Measurements from ENCODE around the gene OTOP3.

Gene OTOP3

DNA sequence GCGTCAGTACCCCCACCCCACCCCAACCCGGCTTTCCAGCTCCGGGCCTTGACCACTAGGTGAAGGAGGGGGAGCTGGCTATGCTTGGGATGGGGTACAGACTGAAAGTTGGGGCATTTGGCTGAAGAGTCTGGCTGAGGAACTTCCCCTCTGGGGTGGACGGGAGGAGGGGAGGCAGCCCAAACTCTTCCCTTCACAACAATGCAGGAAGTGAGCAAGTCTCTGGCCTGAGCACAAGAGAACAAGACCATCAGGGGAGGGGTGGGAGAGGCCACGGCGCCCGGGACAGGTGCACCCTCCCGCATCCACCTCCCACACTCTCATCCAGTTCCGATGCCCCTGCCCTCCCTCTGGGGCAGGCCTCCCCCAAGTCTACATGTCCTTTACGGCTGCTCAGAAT lies 18.3 kb upstream of the OTOP3 start:
- no peak for DNase-seq (ENCODE audit: low read depth)

DNA sequence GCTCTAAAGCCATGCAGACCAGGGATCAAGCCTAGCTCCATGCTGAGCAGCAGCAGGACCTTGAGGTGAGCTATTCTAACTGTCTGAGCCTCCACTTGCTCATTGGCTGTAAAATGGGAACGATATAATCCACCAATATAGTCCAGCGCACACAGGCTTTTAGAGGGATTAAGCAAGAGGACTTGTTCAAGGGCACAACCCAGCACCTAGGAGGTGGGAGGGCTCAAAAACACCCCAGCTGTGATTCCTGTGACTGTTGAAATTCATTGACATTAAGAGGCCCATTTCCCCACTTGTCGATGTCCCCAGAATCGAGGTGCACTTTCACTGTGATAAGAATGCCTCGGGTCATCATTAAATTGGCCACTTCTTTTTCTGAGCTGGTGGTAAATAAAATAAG lies 16.8 kb upstream of the OTOP3 start:
- no peak for DNase-seq (ENCODE audit: low read depth)

DNA sequence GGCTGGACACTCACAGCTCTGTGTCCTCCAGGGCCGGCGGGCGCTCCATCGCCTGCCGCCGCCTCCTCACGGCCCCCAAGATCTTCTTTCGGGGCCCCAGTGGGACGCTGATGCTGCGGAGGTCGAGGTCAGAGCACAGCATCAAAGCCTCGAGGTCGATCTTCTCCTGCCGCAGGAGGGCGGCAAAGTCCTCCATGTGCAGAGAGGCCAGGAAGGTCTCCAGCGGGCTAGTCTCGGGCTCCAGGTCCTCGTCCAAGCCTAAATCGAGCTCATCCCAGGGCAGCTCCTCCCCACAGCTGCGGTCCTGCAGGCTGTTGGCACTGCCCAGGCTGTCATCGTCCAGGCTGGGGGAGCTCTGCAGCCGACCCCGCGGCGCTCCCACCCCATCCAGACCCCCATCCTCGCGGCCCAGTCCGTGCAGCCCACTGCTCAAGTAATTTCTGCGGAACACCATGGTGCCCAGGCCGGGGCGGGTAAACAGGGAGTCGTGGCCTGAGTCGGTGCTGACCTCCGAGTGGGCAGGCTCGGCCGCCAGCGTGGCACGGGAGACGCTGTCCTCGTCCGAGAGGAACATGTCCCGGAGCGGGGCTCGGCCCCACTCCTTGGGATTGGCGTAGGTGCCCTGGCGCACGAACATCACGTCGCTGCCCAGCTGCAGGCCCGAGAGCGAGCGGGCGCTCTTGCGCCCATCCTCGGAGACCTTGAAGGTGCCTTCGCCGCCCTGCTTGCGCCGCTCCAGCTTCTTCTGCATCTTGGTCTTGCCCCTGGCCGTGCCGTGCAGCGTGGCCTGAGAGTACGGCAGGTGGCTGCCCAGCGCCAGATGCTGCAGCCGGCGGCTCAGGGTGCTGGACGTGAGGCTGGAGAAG lies 16.0 kb upstream of the OTOP3 start:
- DNase-seq (ENCODE audit: low read depth) = no peak

- DNase-seq (ENCODE audit: low read depth) = no peak
These were observed 15.4 kb upstream of the OTOP3 start for GRCh38 chr17:74920306-74920620.

DNA sequence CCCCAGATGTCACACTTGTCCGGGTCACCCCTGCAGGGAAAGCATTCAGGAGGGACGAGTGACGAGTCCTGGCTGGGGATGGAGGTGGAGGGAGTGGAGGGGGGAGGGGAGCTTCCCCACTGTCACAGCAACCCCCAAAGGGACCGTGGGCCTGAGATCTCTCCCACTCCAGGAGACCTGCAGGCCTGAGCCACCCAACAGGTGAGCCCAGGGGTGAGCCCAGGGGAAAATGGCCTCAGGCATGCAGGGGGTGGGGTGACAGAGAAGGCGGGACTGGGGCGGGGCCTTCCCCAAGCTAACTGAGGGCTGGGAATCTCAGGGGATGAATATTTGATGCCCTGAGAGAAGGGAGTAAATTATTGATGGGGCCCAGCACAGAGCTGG lies 15.1 kb upstream of the OTOP3 start:
- no peak for DNase-seq (ENCODE audit: low read depth)

DNA sequence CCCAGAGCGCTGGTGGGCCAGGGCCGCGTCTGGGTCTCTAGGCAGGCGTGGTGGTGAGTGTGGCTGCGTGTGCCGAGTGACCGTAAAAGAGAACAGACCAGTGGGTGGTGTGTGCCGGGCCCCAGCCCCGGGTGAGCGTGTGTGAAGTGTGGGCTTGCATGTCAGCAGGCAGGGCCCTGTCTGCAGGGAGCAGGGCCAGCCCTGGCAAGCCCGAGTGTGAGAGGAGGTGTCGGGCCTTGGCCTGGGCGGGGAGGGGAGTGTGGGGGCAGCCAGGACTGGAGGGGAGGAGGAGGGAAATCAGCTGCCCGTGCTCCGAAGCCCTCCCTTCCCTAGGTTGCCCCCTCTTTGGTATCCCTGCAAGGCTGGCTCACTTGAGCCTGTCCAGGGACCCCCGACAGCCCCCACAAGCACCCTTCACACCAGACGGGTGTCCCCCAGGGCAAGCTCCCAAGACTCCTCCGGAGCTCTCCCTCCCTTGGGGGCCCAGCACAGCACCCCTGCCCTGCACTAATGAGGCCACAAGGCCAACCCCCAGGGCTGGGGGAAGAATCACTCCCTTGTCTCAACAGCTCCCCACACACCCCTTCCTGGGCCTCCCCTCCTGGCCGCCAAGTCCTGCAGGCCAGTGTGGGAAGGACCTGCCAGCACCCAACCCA lies 14.5 kb upstream of the OTOP3 start:
- DNase-seq (ENCODE audit: low read depth) = no peak

DNA sequence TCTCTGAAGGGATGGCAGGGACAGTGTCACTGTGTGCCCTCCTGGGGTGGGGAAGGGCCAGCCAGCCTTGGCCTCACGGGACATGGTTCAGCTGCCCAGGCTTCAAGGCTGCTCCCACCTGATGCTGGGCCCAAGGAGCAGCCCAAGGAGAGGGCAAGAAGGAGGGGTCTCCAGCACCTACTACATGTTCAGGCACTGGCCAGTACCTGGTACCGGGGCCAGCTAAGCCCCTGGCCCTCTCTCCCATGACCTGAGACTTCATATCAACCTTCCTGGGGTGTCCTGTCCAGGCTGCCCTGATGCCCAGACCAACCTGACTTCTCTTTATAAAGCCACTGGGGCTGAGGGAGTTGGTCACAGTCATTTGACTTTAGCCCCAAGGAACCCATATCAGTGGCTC lies 13.9 kb upstream of the OTOP3 start:
- DNase-seq (ENCODE audit: low read depth) = no peak

- DNase-seq (ENCODE audit: low read depth) = no peak
These were observed 13.5 kb upstream of the OTOP3 start for GRCh38 chr17:74922172-74922571.

DNA sequence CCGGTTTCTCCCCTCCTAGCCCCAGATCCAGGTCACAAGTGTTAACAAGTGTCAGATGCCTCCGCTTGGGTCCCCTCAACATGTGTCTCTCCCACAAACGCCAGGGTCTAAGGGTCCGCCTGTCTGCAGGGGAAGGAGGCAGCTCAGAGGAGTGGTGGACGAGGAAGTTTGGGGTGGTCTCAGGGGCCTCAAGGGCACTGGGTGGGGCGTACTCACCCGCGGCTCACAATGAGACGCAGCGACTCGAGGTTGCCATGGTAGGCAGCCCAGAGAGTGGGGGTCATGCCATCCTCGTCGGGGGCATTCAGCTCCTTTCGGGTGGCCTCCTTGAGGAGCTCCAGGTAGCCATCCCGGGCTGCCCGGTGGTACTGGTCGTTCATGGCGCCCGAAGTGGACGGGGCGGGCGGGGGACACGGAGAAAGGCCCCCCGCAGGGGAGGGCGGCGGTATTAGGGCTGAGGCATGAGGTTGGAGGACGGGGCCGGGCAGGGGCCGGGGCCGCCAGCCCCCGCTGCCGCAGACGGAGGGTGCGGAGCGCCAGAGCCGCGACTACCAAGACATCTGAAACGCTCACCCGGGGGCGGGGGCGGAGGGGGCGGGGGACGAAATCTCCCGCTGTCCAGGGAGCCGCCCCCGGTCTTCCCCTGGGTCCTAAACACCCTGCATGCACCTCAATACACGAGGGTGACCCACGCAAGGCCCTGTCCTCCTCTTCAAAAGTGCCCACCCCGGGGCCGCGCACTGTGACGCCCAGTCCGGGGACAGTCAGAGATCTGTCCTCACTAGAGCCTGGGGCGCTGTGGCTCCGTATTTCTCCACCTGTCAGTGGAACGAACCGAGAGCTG lies 12.8 kb upstream of the OTOP3 start, which contains the start of gene USH1G:
USH1G (minus strand) TSS at position 562 of the 844 bp plus-strand sequence; CDS start at position 380, 182 bp downstream.
- no peak for DNase-seq (ENCODE audit: low read depth)

GRCh38 chr17:74923538-74924249 lies 12.0 kb upstream of the OTOP3 start:
- DNase-seq (ENCODE audit: low read depth) = peak; percentile 71

- no peak for DNase-seq (ENCODE audit: low read depth)
These were observed 11.3 kb upstream of the OTOP3 start, which contains the start of gene OTOP2 for GRCh38 chr17:74924250-74924948. TSS of gene OTOP2 (plus strand) at chr17:74924273. CDS start at chr17:74924633, 360 bp downstream.

GRCh38 chr17:74925242-74925641 lies 10.5 kb upstream of the OTOP3 start:
- no peak for DNase-seq (ENCODE audit: low read depth)

- DNase-seq (ENCODE audit: low read depth) = no peak
These were observed 6.9 kb upstream of the OTOP3 start for GRCh38 chr17:74928786-74929185.

DNA sequence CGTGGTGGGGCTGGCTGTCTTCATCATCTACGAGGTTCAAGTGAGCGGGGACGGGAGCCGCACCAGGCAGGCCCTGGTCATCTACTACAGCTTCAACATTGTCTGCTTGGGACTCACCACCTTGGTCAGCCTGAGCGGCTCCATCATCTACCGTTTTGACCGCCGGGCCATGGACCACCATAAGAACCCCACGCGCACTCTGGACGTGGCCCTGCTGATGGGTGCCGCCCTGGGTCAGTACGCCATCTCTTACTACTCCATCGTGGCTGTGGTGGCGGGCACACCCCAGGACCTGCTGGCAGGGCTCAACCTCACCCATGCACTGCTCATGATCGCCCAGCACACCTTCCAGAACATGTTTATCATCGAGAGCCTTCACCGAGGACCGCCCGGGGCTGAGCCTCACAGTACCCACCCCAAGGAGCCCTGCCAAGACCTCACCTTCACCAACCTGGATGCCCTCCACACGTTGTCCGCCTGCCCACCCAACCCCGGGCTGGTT lies 5.1 kb upstream of the OTOP3 start:
- DNase-seq (ENCODE audit: low read depth) = no peak

- DNase-seq (ENCODE audit: low read depth) = no peak
These were observed 650 bp upstream of the OTOP3 start for GRCh38 chr17:74935048-74935447.

GRCh38 chr17:74936470-74936799 lies 737 bp downstream of the OTOP3 start:
- no peak for DNase-seq (ENCODE audit: low read depth)

DNA sequence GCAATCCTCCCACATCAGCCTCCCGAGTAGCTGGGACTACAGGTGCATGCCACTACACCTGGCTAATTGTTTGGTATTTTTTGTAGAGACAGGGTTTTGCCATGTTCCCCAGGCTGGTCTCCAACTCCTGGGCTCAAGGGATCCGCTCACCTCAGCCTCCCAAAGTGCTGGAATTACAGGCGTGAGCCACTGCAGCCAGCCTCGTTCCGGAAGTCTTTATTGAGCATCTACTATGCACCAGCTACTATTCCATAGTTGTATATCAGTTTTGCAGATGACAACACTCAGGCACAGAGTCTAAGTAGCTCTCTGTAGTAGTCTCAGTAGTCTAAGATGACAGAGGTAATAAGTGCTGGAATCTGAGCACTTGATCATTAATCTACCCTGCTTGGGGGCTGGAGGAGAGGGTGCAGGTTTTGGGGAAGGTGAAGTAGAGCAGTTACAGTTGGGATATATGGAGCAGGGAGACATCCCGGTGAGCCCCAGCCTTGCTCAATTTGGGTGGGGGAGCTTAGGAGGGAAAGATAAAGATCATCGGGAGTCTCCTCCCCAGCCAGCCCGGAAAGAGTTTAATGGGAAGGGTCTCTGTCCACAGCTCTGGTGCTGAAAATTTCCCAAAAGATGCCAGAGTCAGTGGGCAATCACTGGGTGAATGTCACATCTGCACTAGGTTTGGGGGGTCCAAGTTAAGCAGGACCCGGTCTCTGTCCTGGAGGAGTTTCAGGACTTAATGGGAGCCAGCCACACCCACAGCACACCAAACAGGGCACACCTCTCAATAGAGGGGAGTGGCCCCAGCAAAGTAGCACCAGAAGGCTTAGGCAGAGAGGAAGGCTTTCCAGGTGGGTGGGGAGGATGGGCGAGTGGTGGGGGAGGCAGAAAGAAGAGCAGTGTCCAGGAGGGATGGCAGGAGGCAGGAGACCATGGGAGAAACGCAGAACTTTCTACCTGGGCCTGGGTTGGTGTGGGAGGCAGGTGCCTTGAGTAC lies 1.7 kb downstream of the OTOP3 start:
- no peak for DNase-seq (ENCODE audit: low read depth)

DNA sequence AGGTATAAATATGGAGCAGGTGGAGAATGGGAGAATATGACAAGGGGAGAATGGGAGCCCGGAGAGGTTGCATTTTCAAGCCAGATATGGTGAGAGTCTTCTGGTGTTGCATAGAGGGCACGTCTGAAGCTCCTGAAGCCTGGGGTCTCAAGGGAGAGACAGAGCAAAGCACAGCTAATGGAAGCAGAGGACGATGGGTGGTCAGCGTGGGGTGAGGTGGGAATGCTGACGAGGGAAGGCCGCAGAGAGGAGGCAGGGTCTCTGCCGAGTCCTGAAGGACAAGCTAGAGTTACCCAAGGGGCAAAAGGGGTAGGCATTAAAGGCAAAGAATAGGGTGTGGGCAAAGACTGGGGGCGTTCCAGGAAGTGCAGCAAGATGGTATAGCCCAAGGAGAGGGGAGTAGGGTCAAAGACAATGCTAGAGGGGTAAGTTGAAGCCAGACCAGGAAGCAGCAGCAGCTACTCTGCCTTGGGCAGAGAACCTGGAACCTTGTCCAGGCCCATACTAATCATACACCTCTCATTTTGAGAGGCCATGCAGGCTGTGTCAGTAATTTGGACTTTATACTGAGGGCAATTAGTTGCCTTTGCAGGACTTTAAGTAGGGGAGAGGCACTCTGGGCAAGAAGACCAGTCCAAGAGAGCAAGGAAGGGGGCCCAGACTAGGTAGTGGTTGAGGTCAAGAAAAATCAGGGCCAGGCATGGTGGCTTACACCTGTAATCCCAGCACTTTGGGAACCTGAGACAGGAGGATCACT lies 2.7 kb downstream of the OTOP3 start:
- DNase-seq (ENCODE audit: low read depth) = no peak

DNA sequence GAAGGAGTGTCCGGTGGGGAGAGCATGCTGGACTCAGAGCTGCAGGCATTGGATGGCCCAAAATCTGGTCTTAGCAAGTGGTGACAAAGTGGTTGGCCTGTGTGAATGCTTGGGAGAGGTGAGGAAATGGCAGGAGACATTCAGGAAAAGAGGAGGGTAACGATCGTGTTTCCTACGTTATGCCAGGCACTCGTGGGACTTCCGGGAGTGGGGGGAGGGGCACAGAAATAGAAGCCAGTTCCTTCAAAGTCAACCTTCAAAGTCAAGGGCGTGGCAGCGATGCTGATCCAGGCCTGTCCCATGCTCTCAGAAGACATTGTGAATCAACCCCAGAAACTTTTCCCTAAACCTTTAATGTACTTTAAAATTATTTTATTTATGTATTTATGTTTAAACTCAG lies 3.8 kb downstream of the OTOP3 start:
- no peak for DNase-seq (ENCODE audit: low read depth)

Data from activated T-cell treated with anti-CD3 and anti-CD28 coated beads for 1 hour (primary cell).